Measurements from ENCODE around the gene HHIP.
A peak's percentile ranks its signal among the peaks of the same experiment; 100 is the strongest.

The HHIP gene, protein sequence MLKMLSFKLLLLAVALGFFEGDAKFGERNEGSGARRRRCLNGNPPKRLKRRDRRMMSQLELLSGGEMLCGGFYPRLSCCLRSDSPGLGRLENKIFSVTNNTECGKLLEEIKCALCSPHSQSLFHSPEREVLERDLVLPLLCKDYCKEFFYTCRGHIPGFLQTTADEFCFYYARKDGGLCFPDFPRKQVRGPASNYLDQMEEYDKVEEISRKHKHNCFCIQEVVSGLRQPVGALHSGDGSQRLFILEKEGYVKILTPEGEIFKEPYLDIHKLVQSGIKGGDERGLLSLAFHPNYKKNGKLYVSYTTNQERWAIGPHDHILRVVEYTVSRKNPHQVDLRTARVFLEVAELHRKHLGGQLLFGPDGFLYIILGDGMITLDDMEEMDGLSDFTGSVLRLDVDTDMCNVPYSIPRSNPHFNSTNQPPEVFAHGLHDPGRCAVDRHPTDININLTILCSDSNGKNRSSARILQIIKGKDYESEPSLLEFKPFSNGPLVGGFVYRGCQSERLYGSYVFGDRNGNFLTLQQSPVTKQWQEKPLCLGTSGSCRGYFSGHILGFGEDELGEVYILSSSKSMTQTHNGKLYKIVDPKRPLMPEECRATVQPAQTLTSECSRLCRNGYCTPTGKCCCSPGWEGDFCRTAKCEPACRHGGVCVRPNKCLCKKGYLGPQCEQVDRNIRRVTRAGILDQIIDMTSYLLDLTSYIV

DNA sequence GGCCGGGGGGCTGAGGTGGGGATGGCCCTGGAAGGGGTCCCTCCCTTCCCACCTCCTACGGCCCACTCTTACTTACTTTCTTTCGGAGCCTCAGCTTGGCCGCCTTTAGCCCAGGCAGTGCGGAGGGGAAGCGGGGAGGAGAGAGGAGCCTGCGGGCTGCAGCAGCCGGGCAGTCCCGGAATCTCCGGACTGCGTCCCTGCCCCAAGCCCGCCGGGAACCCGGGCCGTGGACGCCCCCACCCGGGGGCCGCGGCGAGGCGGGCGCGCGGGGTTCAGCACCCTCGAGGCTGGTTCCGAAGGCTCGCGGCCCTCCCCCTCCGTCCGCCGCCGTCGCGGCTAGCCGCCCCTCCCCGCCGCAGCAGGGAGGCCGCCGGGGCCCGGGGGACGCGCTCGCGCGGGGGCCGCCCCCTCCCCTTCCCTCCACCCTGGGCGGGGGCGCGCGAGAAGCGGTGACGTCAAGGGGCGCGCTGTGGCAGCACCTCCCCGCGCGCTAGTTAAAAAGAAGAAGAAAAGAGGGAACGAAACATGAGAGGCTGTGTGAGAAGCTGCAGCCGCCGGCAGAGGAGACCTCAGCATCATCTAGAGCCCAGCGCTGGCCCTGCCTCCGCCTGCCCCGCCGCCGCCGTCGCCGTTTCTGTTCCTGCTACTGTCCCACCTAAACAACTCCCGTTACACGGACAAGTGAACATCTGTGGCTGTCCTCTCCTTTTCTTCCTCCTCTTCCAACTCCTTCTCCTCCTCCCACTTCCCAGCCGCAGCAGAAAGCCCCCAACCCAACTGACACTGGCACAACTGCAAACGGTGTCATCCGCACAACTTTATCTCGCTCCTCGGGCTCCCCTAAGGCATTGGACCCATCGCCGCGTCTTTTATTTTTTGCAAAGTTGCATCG is at the start of gene HHIP:
Gene HHIP, plus strand, starts transcription at position 526 of the 892 bp plus-strand sequence. CDS start 520 bp downstream, outside the sequence.
- DNase-seq: peak; percentile 84

DNA sequence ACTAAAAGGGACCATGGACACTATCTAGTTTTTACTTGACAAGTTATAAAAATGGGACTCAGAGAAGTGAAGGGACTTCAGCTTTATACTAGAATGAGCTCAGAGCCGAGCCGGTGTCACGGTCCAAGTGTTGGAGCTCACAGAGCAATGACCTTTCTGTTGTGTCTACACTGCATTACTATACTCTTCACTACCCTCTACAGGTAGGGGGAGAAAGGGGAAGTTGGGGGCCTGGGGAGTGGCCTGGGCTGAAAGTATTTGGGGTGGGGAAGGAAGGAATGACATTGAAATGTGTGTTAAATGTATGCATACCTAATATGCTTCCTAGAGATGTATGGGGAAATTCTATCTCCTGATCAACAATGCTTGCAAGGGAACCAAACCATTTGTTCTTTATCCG is 48.8 kb upstream of the HHIP start:
- no peak for DNase-seq

GRCh38 chr4:144599621-144600020 is 46.3 kb upstream of the HHIP start:
- no peak for DNase-seq

GRCh38 chr4:144611850-144612249 is 34.1 kb upstream of the HHIP start:
- DNase-seq: no peak

GRCh38 chr4:144614850-144615585 is 30.9 kb upstream of the HHIP start:
- DNase-seq: no peak

DNA sequence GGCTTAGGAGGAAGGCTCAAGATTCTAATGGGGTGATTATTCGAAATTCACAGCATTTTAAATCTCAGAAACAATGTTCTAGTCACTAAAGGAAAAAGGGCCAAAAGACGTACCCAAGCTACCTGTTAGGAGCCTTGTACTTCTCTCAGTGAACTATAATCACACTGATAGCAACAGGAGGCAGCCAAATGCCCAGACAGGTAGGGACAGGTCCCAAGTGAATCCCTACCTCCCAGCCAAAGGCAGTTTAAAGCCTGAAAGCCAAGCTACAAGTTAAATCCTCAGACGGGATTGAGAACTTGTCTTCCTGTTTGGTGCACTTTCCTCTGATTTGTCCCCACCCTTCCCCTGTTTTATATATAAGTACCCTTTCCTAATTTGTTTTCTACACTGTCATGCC is 24.3 kb upstream of the HHIP start:
- no peak for DNase-seq

GRCh38 chr4:144627663-144628076 is 18.3 kb upstream of the HHIP start:
- no peak for DNase-seq

GRCh38 chr4:144633215-144633614 is 12.7 kb upstream of the HHIP start:
- DNase-seq: no peak

DNA sequence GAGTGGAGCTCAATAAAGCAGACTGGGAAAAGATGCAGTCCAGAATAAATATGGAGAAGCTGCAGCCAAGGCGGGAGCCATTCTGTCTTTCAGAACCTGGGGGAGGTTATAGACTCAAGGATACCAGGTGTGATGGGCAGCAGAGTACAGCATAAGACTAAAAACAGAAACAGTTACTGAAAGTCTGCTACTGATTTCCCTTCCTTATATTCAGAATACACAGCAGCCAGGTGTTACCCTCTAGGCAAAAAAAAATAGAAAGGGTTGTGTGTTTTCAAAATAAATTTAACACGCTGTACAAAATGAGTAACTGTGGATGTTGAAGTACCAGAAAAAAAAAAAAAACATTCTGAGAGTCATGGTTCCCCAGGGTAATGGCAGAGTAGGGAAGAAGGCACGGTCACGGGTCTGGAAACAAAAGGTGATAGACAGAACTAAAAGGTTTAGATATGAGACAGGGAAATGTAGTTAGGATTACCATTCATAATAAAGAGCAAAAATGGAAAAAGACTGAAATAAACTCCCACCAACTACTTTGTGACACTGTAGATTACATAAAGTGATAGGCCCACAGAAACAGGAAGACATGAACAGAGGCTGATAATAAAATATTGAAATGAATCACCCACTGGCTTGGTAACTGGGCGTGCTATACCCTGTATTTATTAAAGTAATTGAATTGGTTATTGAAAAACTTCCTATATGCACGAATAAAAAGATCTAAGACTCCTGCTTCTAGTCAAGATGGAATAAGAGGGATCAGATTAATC is 10.8 kb upstream of the HHIP start:
- DNase-seq: no peak

DNA sequence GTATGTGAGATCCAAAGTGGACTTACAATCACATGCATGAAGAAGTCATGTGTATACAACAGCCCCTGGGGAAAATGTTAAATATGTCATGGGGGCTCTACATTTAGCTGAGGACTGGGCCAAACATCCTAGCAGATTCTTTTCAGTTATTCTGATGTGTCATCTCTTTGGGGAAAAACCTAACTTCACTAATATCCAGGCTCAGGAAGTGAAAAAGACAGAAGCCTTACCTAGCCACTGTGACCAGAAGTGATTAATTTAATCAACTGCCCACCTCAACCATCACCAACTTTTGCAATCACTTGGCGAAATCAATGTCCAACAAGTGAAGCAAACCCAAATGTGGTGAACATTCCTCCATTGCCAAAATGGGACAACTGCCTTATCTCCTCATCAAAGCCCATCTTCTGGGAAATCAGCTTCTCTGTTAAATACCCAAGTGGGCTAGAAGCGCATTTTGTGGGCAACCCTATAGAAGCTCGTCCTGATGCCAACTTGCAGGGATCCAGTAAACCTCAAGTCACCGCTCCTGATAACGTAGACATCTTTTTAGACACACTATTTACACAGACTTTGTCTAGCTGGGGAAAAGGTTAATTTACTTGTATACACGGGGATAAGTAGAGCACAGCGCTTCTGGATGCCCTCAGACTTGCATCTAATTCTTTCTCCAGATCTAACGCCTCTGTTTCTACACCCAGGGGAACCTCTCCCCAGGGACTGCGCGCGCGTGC is 1.4 kb upstream of the HHIP start:
- DNase-seq: no peak

- peak; percentile 53 for DNase-seq
Observed at GRCh38 chr4:144645102-144645630, 790 bp upstream of the HHIP start.

- DNase-seq: peak; percentile 54
Observed at GRCh38 chr4:144646523-144647094, 653 bp downstream of the HHIP start.

- DNase-seq: peak; percentile 50
Observed at GRCh38 chr4:144647095-144647561, 1.2 kb downstream of the HHIP start.

GRCh38 chr4:144647590-144647989 is 1.6 kb downstream of the HHIP start:
- DNase-seq: no peak

GRCh38 chr4:144648042-144648441 is 2.1 kb downstream of the HHIP start:
- DNase-seq: no peak

DNA sequence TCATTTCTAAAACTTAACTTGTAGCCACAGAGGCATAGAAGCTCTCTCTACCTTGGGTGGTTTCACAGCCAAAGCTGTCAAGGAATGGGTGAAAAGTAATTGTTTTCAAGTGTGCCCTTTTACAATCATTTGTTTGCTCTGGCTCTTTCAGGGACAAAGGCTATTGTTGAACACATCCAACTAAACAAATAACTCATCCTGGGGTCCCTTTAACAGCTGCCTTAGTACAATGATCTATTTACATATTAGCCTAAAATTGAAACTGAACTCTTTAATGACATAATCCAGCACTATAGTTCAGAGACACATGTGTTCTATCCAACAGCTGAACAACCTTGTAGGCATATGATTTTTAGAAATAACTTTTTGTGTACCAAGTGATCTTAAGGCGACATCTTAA is 3.7 kb downstream of the HHIP start:
- DNase-seq: no peak

- DNase-seq: no peak
Observed at GRCh38 chr4:144650311-144651005, 4.5 kb downstream of the HHIP start.

DNA sequence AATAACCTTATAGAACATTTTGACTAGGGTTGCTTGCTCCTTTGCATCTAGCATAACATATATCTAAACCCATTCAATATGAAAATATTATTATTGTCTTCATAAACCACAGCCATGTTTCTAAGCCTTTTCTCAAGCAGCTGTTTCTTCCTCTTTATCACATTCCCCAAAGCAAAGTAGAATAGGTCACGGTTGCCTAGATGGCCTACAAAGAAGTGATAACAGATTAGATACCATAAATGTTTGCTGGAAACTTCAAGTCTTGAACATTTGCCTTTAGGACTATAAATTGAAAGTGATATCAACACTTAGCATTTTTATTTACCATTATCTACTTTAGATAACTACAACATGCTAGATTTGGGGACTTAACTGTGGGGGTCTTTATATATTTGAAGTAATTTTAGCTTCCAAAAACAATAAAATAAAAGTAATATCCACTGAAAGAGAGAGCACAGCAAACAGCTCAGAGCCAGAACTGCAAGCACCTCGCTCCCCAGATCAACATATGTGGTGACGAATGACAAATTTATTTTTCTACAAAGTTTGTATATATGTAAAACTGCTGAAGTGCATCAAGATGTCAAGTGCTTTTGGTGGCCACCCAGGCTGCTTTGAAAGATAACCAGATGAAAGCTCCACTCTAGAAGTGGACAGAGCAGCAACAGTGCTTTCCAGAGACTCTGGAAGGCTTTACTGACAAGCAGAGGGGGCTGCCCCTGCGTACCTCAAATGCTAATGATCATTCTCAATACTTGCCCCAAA is 8.0 kb downstream of the HHIP start:
- no peak for DNase-seq

GRCh38 chr4:144655491-144655890 is 9.5 kb downstream of the HHIP start:
- DNase-seq: no peak
